IMR-90 (cell line): Measurements from ENCODE around the gene TNK1. TPM values are rescaled to one million over a fixed set of nuclear protein-coding genes. Genes with fewer than 3 reads are reported as not detected.

Experiments
- ATAC-seq: fragments of 200-7000 bp; cut with Tn5 transposase; 2 replicates; pipeline ENCODE4 v1.9.1; 2020; ENCODE audit warnings: low read depth, mild to moderate bottlenecking, moderate library complexity
- BruUV-seq: library from RNA; stranded (reverse); fragments of 400-500 nt; replicated peaks from 2 replicates; lab custom pipeline; 2021; lab: Mats Ljungman, UMichigan
- CTCF ChIA-PET: fragments of 300-600 bp; formaldehyde crosslinking; extraction: SDS; loops from one replicate; lab custom pipeline; 2021; ENCODE audit warnings: antibody characterized with exemption; lab: Yijun Ruan, JAX
- POLR2A ChIA-PET: fragments of 300-600 bp; sonication (Branson Sonifier 250); formaldehyde crosslinking; loops from one replicate; lab custom pipeline; 2022; ENCODE audit warnings: antibody characterized with exemption; ENCODE audit not compliant: unreplicated experiment; lab: Charles Lee
- DNase-seq: peaks from one replicate; pipeline ENCODE4 v3.0.0; 2013
- H2AFZ ChIP-seq: replicated peaks from 2 replicates; pipeline ENCODE3; 2013; ENCODE audit warnings: low read length, mild to moderate bottlenecking; ENCODE audit not compliant: poor library complexity
- H2AK5ac ChIP-seq: 2 replicates; pipeline ENCODE4 v1.6.1; 2013; ENCODE audit warnings: low read depth, low read length, inconsistent platforms
- H2AK9ac ChIP-seq: replicated peaks from 2 replicates; pipeline ENCODE3; 2013; ENCODE audit warnings: mild to moderate bottlenecking, low read depth, low read length, moderate library complexity; ENCODE audit not compliant: poor library complexity
- H2BK120ac ChIP-seq: 2 replicates; pipeline ENCODE4 v1.6.1; 2013; ENCODE audit warnings: low read depth, low read length, inconsistent platforms
- H2BK15ac ChIP-seq: 3 replicates; pipeline ENCODE4 v1.6.1; 2013; ENCODE audit warnings: low read depth, low read length, inconsistent platforms
- H2BK20ac ChIP-seq: 2 replicates; pipeline ENCODE4 v1.6.1; 2013; ENCODE audit warnings: low read depth, mild to moderate bottlenecking, inconsistent platforms, low read length, moderate library complexity
- H2BK5ac ChIP-seq: 2 replicates; pipeline ENCODE4 v1.6.1; 2013; ENCODE audit warnings: mild to moderate bottlenecking, low read depth, low read length, inconsistent platforms; ENCODE audit not compliant: poor library complexity, severe bottlenecking
- H3K14ac ChIP-seq: replicated peaks from 2 replicates; pipeline ENCODE4 v1.6.1; 2013; ENCODE audit warnings: low read depth, low read length, inconsistent platforms
- H3K18ac ChIP-seq: 2 replicates; pipeline ENCODE4 v1.6.1; 2013; ENCODE audit warnings: low read depth, low read length, control low read depth
- H3K23ac ChIP-seq: 2 replicates; pipeline ENCODE4 v1.6.1; 2013; ENCODE audit warnings: low read depth, low read length, inconsistent platforms
- H3K27ac ChIP-seq: 2 replicates; pipeline ENCODE4 v1.5.1; 2013; ENCODE audit warnings: mild to moderate bottlenecking, control low read depth, low read length; ENCODE audit not compliant: insufficient read depth
- H3K27me3 ChIP-seq: 2 replicates; pipeline ENCODE4 v1.6.1; 2013; ENCODE audit warnings: low read length; ENCODE audit not compliant: control insufficient read depth, insufficient read depth
- H3K36me3 ChIP-seq: 2 replicates; pipeline ENCODE4 v1.6.1; 2013; ENCODE audit warnings: low read length, mixed read lengths; ENCODE audit not compliant: control insufficient read depth, insufficient read depth
- H3K4ac ChIP-seq: 2 replicates; pipeline ENCODE4 v1.6.1; 2013; ENCODE audit warnings: low read depth, low read length, inconsistent platforms
- H3K4me1 ChIP-seq: 2 replicates; pipeline ENCODE4 v1.6.1; 2013; ENCODE audit warnings: low read length, mixed read lengths; ENCODE audit not compliant: control insufficient read depth, insufficient read depth
- H3K4me2 ChIP-seq: 2 replicates; pipeline ENCODE4 v1.6.1; 2013; ENCODE audit warnings: low read depth, mild to moderate bottlenecking, control low read depth, low read length, moderate library complexity
- H3K4me3 ChIP-seq: 2 replicates; pipeline ENCODE4 v1.5.1; 2013; ENCODE audit warnings: low read depth, mild to moderate bottlenecking, control low read depth, low read length, moderate library complexity; ENCODE audit not compliant: insufficient read depth
- H3K56ac ChIP-seq: 2 replicates; pipeline ENCODE4 v1.6.1; 2013; ENCODE audit warnings: low read length, inconsistent platforms; ENCODE audit not compliant: insufficient read depth; ENCODE audit errors: extremely low read depth
- H3K79me1 ChIP-seq, 2 experiments: 2 replicates each; pipeline ENCODE4 v1.6.1; 2013; ENCODE audit warnings: low read length in 2 of 2, inconsistent platforms in 1 of 2, low read depth in 1 of 2
- H3K9ac ChIP-seq: 2 replicates; pipeline ENCODE4 v1.6.1; 2013; ENCODE audit warnings: low read depth, low read length, control low read depth
- H3K9me1 ChIP-seq: 2 replicates; pipeline ENCODE4 v1.6.1; 2013; ENCODE audit warnings: low read length, inconsistent platforms; ENCODE audit not compliant: insufficient read depth
- H3K9me3 ChIP-seq: 2 replicates; pipeline ENCODE4 v1.6.1; 2013; ENCODE audit warnings: low read length; ENCODE audit not compliant: control insufficient read depth, insufficient read depth
- H4K20me1 ChIP-seq: 2 replicates; pipeline ENCODE4 v1.6.1; 2013; ENCODE audit warnings: low read length, inconsistent platforms; ENCODE audit not compliant: insufficient read depth
- H4K5ac ChIP-seq: 2 replicates; pipeline ENCODE4 v1.6.1; 2013; ENCODE audit warnings: mild to moderate bottlenecking, low read depth, low read length, control low read depth
- H4K8ac ChIP-seq, 2 experiments: 2 replicates each; pipeline ENCODE4 v1.6.1; 2013; ENCODE audit warnings: low read depth in 2 of 2, low read length in 2 of 2, control low read depth in 1 of 2, inconsistent platforms in 1 of 2
- H4K91ac ChIP-seq: 2 replicates; pipeline ENCODE4 v1.6.1; 2013; ENCODE audit warnings: low read depth, low read length, inconsistent platforms; ENCODE audit not compliant: insufficient read depth
- BHLHE40 ChIP-seq: fragments of 150-350 bp; IDR thresholded peaks from 2 replicates; pipeline ENCODE4 v1.6.1; 2016; ENCODE audit warnings: mild to moderate bottlenecking, low read depth, low read length
- CEBPB ChIP-seq: IDR thresholded peaks from 2 replicates; pipeline ENCODE4 v1.6.1; 2012; ENCODE audit warnings: low read depth, low read length, improper control_type of control experiment
- CHD1 ChIP-seq: IDR thresholded peaks from 2 replicates; pipeline ENCODE4 v1.6.1; 2012; ENCODE audit warnings: low read depth, low read length, improper control_type of control experiment
- CTCF ChIP-seq: conservative IDR thresholded peaks from 2 replicates; pipeline ENCODE4 v1.5.1; 2012; ENCODE audit warnings: mild to moderate bottlenecking, low read depth, low read length, improper control_type of control experiment
- ELK1 ChIP-seq: fragments of 150-350 bp; IDR thresholded peaks from 2 replicates; pipeline ENCODE4 v1.6.1; 2016; ENCODE audit warnings: low read depth, mild to moderate bottlenecking, low read length, moderate library complexity, borderline replicate concordance
- FOS ChIP-seq: fragments of 150-350 bp; IDR thresholded peaks from 2 replicates; pipeline ENCODE4 v1.6.1; 2016; ENCODE audit warnings: low read depth, low read length
- MAFK ChIP-seq: IDR thresholded peaks from 2 replicates; pipeline ENCODE4 v1.6.1; 2012; ENCODE audit warnings: low read depth, low read length, improper control_type of control experiment
- MAZ ChIP-seq: IDR thresholded peaks from 2 replicates; pipeline ENCODE4 v1.6.1; 2012; ENCODE audit warnings: low read depth, mild to moderate bottlenecking, low read length, improper control_type of control experiment, moderate library complexity, borderline replicate concordance
- MXI1 ChIP-seq: IDR thresholded peaks from 2 replicates; pipeline ENCODE4 v1.6.1; 2012; ENCODE audit warnings: low read depth, mild to moderate bottlenecking, low read length, moderate library complexity, borderline replicate concordance
- NFE2L2 ChIP-seq: fragments of 150-350 bp; IDR thresholded peaks from 2 replicates; pipeline ENCODE4 v1.6.1; 2016; ENCODE audit warnings: low read depth, mild to moderate bottlenecking, low read length
- POLR2A ChIP-seq: IDR thresholded peaks from 2 replicates; pipeline ENCODE4 v1.6.1; 2012; ENCODE audit warnings: mild to moderate bottlenecking, low read depth, low read length
- RAD21 ChIP-seq: IDR thresholded peaks from 2 replicates; pipeline ENCODE4 v1.6.1; 2012; ENCODE audit warnings: low read length, improper control_type of control experiment
- RCOR1 ChIP-seq: IDR thresholded peaks from 2 replicates; pipeline ENCODE4 v1.6.1; 2012; ENCODE audit warnings: mild to moderate bottlenecking, low read length, improper control_type of control experiment; ENCODE audit not compliant: insufficient replicate concordance
- RFX5 ChIP-seq: IDR thresholded peaks from 2 replicates; pipeline ENCODE4 v1.8.0; 2012; ENCODE audit warnings: low read depth, mild to moderate bottlenecking, low read length, moderate library complexity
- SMC3 ChIP-seq: fragments of 150-350 bp; IDR thresholded peaks from 2 replicates; pipeline ENCODE4 v1.6.1; 2016; ENCODE audit warnings: low read depth, mild to moderate bottlenecking, antibody characterized with exemption, low read length, moderate library complexity
- USF2 ChIP-seq: fragments of 150-350 bp; IDR thresholded peaks from 2 replicates; pipeline ENCODE4 v1.6.1; 2017; ENCODE audit warnings: mild to moderate bottlenecking, antibody characterized with exemption, low read length, low read depth
- WGBS, 2 experiments: methylation state at CpG; one replicate each; pipeline versions ENCODE4 v1.1.5 to v1.1.7; 2013; ENCODE audit warnings: missing lambda C conversion rate in 2 of 2; ENCODE audit not compliant: insufficient read length in 1 of 2; ENCODE audit errors: extremely low coverage in 2 of 2; 5-methylcytosine and 5-hydroxymethylcytosine counted together
- dilution Hi-C: fragments of 300-500 bp; cut with HindIII; formaldehyde crosslinking; loops from one replicate; pipeline ENCODE4 v1.14.3; 2018; ENCODE audit warnings: low sequenced_read_pairs; ENCODE audit not compliant: unreplicated experiment
- in situ Hi-C: fragments of 300-500 bp; cut with MboI; formaldehyde crosslinking; loops from 3 replicates; pipeline ENCODE4 v1.14.3; 2019; ENCODE audit warnings: low sequenced_read_pairs, inconsistent platforms, mixed read lengths
- intact Hi-C: fragments of 100-400 bp; cut with micrococcal nuclease; formaldehyde crosslinking; loops from 2 replicates; pipeline ENCODE4 v1.10.0; 2022
- polyA plus RNA-seq, 3 experiments: library from polyadenylated mRNA; depleted of rRNA; stranded (reverse); fragments of >200 nt; gene quantifications; 2 replicates each; pipeline ENCODE4 v1.2.3, GENCODE V29; 2012; ENCODE audit warnings: low replicate concordance in 1 of 3
- total RNA-seq: library from RNA; depleted of rRNA; stranded (reverse); fragments of >200 nt; gene quantifications from 2 replicates; pipeline ENCODE4 v1.2.3, GENCODE V29; 2012

TNK1 gene
- total and polyA plus RNA-seq, 2 of the 4 experiments (the other 2 are of a cell fraction), result 0.44 to 0.54 TPM

- TF ChIP-seq CHD1 (no peak), POLR2A (no peak), MAFK (no peak), RFX5 (no peak), RCOR1 (no peak), SMC3 (no peak), NFE2L2 (no peak), MXI1 (no peak), MAZ (no peak), FOS (no peak), USF2 (no peak), BHLHE40 (no peak), RAD21 (no peak), ELK1 (no peak), CTCF (no peak), CEBPB (no peak)
- DNase-seq (no peak), ATAC-seq (no peak)
- Histone ChIP-seq H3K14ac (peak overlapping the region; percentile 42; the same call in 1 of the 2 replicates), H2AK5ac (peak overlapping the region; percentile 53; the same call in 1 of the 2 replicates), H2AK9ac (peak overlapping the region; percentile 91), H2BK15ac (peak overlapping the region; percentile 21; the same call in 1 of the 3 replicates), H3K9me3 (no peaks in the 10 kb centered on the region), H3K9ac (no peak overlapping the region; the same call in 1 of the 2 replicates), H3K36me3 (no peaks in the 10 kb centered on the region), H2BK5ac (peak overlapping the region; percentile 30), H2BK120ac (no peak overlapping the region), H3K4ac (peak overlapping the region; percentile 55), H3K18ac (no peak overlapping the region), H3K9me1 (peaks cover 21% of the 10 kb centered on the region), H3K79me1 (peaks cover 20 to 46% of the 10 kb centered on the region in 2 experiments; a peak in 3 of 4 replicates), H3K4me1 (peaks cover 32% of the 10 kb centered on the region), H3K23ac (no peak overlapping the region), H3K27me3 (no peaks in the 10 kb centered on the region), H4K91ac (peak overlapping the region; percentile 60; the same call in 1 of the 2 replicates), H3K4me3 (no peak overlapping the region), H2AFZ (peak overlapping the region; percentile 83), H2BK20ac (no peak overlapping the region), H3K56ac (no peak overlapping the region), H4K20me1 (peaks cover 18% of the 10 kb centered on the region), H3K4me2 (no peak overlapping the region), H3K27ac (0 out of 2 replicates have a peak overlapping the region, but pooled peaks have one; percentile 6), H4K8ac (peak overlapping the region in 1 of 2 experiments; percentile 29; a peak in 1 of 4 replicates), H4K5ac (0 out of 2 replicates have a peak overlapping the region, but pooled peaks have one; percentile 26)
- intact Hi-C loops, result no loop called here
- in situ Hi-C loops, result loop anchor here (5.0 to 10.0 kb wide), 2 partner anchors 37 to 199 kb away; partner anchors contain the start of genes PLSCR3 and TNFSF13
- dilution Hi-C loops, result no loop called here
- CTCF ChIA-PET, result interaction anchor here (0.6 to 4.1 kb wide), 6 partner anchors 16 to 205 kb away, joined by 3 to 19 read pairs (median 4); partner anchors contain the start of gene SENP3
- no TSS peak for BruUV-seq
- POLR2A ChIA-PET, result no interaction called here
- WGBS, 2 experiments, result 86% methylated on average over 1 of the region's 8 CpGs; no CpG with 5 or more reads in 1 of the 2 experiments
Observed at GRCh38 chr17:7355573-7355972, 25.3 kb upstream of the TNK1 start.
